HG03066 (cell line): ENCODE results near the gene MBOAT1.

ENCODE experiments used
- ATAC-seq: cut with Tn5 transposase; IDR thresholded peaks from one replicate; pipeline ENCODE4 v1.9.1; 2021; ENCODE audit warnings: low read depth; ENCODE audit not compliant: unreplicated experiment

MBOAT1 gene

DNA sequence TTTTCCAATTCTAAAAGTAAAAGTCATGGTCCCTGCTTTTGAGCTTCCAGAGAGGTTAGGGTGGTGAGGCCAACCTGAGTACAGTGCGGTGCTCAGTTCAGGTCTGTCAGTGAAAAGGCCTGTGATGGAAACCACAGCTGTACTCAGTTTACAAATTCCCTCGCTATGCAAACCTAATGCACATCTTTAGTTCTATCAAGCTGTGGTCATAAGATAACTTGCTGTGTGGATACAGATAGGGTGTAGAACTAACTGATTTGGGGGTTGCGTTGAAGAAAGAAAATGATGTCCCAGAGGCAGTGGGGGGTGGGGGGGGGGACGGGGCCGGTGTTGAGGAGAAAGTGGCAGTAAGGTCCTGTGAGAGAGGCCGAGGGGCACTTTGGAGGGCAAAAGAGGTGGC, 22.8 kb upstream of the MBOAT1 start:
- ATAC-seq = no peak

DNA sequence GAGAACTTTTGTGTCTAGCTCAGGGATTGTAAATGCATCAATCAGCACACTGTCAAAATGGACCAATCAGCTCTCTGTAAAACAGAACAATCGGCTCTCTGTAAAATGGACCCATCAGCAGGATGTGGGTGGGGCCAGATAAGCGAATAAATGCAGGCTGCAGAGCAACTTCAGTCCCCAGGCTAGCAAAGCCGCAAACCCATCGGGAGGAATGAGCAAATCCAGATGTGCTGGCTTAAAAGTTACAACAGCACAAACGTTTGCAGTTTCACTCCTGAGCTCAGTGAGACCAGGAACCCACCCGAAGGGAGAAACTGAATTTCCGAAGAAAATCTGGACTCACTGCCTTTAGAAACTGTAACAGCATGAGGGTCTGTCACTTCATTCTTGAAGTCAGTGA, 21.9 kb upstream of the MBOAT1 start:
- ATAC-seq = no peak

DNA sequence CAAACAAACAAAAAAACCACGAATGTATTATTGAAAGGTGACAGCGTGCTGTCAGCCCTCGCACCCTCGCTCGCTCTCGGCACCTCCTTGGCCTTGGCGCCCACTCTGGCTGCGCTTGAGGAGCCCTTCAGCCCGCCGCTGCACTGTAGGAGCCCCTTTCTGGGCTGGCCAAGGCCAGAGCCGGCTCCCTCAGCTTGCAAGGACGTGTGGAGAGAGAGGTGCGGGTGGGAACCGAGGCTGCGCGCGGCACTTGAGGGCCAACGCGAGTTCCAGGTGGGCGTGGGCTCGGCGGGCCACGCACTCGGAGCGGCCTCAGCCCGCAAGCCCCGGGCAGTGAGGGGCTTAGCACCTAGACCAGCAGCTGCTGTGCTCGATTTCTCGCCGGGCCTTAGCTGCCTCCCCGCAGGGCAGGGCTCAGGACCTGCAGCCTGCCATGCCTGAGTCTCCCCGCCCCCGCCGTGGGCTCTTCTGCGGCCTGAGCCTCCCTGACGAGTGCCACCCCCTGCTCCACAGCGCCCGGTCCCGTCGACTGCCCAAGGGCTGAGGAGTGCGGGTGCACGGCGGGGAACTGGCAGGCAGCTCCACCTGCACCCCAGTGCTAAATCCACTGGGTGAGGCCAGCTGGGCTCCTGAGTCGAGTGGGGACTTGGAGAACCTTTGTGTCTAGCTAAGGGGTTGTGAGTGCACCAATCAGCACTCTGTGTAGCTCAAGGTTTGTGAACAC, 20.9 kb upstream of the MBOAT1 start:
- ATAC-seq = no peak

DNA sequence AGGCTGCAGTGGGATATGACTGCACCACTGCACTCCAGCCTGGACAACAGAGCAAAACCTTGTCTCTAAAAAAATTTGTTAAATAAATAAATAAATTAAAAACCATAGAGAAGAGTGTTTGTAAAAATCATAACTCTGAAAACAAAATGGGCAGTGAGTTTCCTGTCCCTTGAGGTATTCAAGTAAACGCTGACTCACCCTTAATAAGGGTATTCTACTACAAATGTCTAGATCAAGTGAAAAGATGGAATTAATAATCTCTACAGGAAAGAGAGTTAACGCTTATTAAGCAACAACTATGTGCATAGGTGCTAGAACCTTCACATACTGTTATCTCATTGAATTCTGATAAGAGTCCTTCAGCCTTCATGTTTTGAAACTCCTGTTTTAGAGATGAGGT, 19.9 kb upstream of the MBOAT1 start:
- ATAC-seq = no peak

DNA sequence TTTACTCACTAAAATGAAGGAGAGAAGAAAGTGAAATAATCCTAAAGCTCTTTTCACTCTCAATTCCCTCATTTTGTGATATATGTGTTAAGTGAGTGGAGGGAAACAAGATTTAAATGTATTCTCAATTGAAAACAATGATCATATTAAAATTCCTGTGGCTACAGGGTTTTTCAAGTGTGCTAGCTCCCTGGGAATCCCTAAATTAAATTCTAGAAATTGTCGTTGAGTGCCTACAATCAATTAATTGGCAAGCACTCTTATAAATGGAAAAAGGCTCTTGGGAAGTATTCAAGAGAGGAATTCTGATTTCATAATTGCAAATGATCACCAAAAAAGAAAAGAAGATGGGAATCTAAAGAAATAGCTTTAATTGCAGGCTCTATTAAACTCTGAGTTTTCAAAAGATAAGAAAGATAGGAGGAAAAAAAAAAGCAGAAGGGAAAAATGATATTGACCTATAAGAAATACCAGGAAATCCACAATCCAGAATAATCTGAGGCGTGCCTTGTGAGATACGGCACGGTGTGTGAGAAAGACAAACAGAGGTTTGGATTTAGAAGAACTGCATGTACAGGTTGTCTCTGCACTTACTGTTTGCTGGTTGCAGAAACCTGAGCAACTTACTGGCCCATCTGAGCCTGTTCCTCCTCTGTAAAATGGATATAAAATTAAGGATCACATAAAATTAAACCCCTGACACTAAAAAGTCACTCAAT, 18.3 kb upstream of the MBOAT1 start:
- ATAC-seq = no peak

DNA sequence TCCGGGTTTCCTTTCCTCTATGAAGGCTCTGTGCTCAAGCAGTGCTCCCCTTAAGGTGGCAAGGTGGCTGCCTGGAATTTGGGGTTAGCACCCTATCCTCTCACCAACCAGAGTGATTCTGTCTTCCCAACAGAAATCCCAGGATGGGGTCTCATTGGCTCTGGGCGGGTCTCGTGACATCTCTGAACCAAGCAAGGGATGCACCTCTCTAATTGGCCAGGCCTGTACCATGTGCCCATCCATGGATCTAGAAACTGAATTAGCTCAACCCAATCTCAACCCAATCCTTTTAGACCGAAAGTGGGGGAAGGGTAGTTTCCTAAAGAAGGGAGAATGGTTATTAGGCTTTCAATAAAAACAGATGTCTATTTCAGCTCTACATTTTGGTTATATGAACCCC, 17.6 kb upstream of the MBOAT1 start:
- no peak for ATAC-seq

DNA sequence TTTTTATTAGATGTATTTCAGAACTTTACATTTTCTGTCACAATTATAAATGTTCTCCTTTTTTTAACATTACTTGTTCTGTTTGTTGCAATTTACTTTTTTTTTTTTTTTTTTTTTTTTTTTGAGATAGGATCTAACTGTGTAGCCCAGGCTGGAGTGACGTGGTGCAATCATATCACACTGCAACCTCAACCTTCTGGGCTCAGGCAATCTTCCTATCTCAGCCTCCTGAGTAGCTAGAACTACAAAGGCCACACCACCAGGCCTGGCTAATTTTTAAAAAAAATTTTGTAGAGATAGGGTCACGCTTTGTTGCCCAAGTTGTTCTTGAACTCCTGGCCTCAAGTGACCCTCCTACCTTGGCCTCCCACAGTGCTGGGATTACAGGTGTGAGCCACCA, 15.1 kb upstream of the MBOAT1 start:
- no peak for ATAC-seq

DNA sequence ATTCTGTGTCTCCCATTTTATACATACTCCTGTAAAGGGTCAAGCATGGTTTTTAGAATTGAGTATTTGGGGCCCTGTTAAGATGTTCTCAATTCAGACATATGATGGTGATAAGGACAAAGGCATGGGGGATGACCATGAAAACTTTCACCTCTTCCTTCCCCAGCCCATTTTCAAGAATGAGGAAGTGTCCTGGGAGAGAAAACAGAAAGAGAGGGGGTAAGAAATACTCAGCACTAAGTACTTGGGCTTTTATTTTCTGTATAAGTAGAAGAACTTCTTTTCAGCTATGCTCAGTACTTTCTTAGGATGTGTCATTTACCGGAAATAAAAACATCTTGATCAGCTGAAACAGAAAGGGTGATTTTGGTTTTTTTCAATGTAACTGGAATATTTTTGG, 10.9 kb upstream of the MBOAT1 start:
- ATAC-seq = no peak

DNA sequence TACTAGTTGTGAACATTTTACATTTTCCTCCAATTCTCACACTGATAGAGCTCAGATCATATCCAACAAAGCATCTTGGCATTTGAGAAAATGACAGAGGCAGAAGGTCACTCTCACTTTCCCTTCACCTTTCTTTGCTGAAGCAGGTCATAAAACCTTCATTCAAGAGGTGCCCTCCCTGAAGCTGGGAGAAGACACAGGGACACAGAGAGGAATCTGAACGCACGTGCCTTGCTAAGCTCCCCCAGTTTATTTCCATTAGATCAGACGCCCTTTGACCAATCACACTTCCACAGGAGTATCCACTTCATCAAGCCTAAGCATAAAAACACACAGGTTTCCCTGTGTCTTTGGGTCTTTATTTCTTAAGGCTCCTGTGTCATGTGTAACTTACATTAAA, 9.2 kb upstream of the MBOAT1 start:
- ATAC-seq = no peak

DNA sequence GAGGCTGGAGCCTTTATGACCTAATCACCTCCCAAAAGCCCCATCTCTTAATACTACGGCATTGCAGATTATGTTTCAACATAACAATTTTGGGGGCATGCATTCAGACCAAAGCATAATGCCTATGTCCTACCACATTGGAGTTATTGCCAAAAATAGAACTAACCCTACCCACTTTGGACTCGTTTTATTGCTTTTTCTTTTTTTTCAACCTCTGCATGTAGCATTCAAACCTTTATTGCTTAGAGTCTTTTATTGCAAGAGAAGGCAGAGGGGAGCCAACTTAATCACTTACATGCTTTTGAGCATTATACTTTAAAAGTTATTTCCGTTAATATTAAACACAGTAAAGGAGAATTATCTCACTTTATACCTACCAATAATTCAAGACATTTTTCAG, 8.1 kb upstream of the MBOAT1 start:
- no peak for ATAC-seq

DNA sequence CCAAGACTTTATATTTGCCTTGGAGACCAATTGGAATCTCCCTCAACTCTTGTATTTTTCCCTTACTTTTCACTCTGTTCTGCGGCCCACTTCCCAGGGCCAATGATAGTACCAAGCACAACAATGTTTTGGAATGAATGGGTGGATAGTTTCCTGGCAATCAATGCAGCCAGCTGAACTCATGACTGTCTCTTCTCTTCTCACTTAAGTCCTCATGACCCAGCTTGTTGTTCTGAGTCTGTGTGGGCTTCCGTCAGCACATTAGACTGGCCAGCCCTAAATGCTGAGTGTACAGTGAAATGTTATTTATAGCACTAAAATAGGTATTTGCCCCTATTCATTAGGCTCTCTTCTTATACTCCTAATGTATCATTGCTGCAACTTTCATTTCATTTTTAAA, 5.6 kb upstream of the MBOAT1 start:
- no peak for ATAC-seq

DNA sequence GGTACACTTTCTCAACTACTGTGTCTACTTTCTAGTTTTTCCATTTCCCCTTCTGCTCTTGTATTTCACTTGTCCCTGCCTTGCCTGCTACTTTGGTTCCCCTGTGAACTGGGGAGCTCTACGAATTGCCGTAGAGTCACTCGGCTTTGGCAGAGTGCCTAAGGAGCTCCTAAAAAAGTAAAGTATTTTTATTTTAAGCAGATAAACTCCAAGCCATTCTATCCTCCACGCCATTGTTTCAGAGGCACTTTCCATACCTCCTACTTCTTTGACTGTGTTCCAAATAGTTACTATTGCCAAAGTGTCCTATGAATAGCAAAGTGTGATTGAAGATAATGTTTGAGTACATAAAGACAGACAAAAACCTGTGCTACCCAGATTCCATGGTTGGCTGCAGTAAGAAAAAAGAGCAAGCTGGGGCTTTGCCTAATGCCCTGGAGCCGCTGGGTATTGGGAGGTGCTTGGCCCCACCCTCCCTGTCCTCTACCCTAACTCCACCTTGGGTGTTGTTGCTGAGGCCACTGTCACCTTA, 5.1 kb upstream of the MBOAT1 start:
- ATAC-seq = no peak

DNA sequence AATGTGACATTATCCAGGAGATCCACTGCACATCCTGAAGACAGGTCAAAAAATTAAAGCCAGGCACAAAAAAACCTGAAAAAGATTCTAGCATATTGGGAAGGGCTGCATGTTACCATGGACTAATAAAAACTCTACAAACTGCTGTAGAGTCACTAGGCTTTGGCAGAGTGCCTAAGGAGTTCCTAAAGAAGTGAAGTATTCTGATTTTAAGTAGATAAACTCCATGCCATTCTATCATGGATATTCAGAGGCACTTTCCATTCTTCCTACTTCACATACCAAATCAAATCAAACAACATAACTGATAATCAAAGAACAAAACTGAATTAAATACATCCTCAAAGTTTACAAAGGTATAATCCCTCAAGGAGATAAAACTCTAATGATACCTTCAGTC, 3.0 kb upstream of the MBOAT1 start:
- no peak for ATAC-seq

DNA sequence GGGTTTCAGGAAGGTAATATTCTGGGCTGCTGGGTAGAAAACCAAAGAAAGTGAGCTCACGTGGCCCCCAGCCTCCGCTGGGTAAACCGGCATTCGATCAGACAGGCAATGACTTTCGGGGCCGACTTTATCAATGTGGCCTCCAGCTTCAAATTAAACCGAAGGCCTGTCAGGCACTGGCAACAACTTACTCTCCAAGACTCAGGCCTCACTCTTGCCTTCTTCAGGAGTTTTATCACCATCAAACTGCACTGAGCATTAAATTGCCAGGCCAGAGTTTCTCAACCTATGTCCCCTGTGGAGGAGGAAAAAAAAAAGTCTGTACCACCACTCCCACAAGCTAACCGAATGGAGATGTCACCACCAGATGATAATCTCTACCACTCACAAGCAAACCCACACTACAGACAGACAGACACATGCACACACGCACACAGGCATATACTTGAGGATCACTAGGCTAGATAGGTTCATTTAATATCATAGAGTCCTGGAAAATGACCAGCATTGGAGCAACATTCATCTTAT, 1.1 kb upstream of the MBOAT1 start:
- no peak for ATAC-seq

DNA sequence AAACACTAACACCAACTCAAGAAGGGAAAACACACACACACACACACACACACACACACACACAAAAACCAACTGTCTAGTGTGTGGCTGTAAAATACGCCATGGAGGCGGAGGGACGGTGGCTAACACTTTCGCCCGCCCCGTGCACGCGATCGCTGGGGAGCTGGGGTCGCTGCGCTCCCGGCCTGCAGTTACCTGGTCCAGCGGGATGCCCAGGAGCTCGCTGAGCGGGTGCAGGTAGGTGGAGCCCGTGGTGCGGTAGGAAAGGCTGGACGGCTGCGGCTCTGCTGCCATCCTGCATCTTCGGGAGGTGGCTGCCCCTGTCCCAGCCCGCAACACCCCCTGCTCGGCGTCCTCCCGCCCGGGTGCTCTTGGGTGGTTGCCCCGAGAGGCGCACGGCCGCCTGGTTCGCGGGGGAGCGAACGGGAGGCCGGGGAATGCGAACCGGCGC, 303 bp downstream of the MBOAT1 start:
- ATAC-seq = peak; percentile 12

DNA sequence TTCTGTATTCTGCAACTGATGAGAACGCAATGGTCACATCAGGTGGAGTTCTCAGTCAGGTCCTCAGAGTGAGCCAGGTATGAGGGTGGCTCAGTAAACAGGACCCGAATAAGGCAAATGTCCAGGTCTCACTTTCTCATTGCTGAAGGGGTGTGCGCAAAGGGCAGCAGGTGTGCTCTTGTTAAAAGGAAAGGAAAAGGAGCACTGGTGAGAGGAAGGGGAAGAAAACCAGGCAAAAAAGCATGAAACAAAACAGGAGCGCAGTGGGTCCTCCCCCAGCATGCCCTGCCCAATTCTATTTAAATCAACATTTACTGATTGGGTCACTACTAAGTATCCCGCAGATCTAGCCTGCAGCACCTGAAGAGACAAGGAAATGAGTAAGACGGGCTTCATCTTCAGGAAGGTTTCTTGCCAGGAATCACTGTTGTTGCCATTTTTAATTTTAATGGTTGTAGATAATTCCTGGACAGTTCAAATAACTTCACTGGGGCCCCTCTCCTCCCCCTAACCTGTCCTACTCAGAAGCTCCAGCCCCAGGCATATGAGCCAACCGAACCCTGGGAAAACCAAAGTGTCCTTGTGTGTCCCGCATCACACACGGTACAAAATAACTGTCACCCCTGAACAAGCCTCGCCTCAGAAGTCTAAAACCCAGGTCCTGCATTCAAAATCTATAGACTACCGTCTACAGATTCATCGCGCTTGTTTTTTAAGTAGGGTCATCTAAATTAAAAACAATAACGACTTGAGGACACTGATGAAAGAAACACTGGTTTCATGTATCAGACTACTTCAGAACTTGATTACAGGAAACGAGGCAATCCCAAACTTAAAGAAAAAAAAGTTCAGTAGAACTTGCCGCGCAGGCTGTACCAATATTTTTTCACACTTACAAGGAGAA, 980 bp downstream of the MBOAT1 start:
- peak; percentile 24 for ATAC-seq

DNA sequence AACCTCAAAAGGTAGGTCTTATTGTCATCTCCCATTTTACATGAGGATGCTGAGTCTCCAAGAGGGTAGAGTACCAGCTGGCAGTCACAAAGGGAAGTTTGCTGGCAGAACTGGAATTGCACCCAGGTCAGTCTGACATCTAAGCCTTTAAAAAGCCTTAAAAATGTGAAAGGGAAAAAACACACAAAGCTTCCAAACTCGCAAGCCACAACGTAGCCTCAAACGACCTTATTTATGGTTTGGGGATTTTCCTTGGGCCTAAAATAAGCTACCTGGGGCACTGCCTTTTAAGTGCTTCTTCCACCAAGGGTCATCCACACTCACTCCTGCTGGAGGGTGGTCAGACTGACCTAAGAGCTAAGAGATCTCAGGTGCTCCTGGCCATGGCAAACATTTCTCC, 2.1 kb downstream of the MBOAT1 start:
- no peak for ATAC-seq

DNA sequence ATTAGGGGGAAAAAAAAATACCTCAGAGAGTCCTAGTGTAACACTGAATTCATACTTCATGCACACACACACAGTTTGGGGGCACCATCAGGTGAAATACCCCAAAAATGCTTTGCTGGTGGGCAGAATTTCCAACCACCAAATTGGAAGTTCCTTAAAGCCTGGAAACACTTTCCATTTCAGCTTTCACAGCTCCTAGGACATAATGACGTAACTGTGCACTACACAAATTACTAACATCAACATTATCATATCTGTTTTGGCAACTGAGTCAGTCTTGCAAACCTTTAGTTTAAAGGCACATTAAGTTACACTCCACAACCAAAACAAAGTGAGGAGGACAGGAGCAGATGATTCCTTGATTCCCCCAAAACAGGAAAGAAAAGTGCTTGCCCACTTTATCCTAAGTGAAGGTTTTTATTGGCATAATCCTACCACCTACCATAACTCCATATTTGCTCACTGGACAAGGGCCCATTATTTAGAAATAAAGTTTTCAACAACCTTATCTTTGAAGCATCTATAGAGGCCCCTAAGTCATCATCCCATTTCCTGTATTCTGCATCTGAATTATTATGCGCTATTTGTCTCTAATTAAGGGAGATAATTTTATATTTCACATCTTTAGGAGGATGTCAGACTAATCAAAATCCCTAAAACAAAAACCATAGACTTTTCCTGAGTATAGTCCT, 3.4 kb downstream of the MBOAT1 start:
- no peak for ATAC-seq

DNA sequence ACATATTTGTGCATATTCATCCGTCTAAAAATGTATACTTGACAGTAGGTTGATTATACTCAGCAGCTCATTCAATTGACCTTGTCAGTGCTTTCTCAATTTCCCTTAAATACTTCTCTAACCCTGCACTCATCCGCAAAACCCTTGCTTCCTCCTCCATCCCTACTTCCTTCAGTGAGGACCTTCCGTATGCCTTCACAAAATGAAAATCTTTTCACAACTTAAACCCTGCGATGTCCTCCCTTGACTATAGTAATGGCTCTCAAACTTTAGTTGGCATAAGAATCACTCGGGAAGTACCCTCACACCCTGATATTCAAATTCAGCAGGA, 5.2 kb downstream of the MBOAT1 start:
- no peak for ATAC-seq

DNA sequence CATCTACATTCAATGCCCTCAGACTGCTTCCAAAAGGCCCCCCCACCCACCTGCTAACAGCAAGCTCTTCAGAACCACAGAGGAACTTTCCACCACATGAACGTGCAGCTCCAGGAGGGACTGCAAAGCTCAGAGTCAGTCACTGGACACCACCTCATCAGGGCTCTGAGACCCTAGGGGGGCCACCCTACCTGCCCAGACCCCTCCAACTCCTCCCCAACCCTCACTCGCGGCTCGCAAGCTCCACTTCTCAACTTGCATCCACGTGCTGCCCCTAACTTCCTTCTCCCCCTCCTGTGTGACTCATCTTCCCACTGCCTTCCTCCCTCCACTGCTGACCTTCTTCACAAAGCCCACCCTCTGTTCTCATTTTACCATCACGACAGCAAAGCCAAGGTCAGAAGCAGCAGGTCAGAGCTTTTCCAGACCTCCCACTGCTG, 6.5 kb downstream of the MBOAT1 start:
- ATAC-seq = no peak
